GM13977 (cell line): Measurements from ENCODE around the gene PRKCA.
"Not testable (repeated sequence)": the region's sequence is repeated elsewhere in the genome, so short reads cannot be mapped to it uniquely, and the experiment has no call there.

Source experiments
- DNase-seq: peaks from one replicate; pipeline ENCODE4 v3.0.0; 2012; ENCODE audit warnings: low spot score
- in situ Hi-C: fragments of 300-500 bp; cut with MboI; formaldehyde crosslinking; loops from one replicate; pipeline ENCODE4 v1.12.0; 2022; ENCODE audit warnings: low sequenced_read_pairs, low pct_unique_long_range_greater_than_20kb, mixed read lengths, inconsistent platforms; ENCODE audit not compliant: unreplicated experiment
- TF ChIP-seq, protein P1 (sequence below): IDR thresholded peaks from 2 replicates; pipeline ENCODE4 v1.5.1; 2012; ENCODE audit warnings: mild to moderate bottlenecking, control low read depth; ENCODE audit not compliant: insufficient read depth; ENCODE audit errors: extremely low read depth, missing control alignments

PRKCA gene

GRCh38 chr17:66614469-66614868, 312.1 kb downstream of the PRKCA start:
- in situ Hi-C loops: no loop called here
- TF ChIP-seq, protein P1, sequence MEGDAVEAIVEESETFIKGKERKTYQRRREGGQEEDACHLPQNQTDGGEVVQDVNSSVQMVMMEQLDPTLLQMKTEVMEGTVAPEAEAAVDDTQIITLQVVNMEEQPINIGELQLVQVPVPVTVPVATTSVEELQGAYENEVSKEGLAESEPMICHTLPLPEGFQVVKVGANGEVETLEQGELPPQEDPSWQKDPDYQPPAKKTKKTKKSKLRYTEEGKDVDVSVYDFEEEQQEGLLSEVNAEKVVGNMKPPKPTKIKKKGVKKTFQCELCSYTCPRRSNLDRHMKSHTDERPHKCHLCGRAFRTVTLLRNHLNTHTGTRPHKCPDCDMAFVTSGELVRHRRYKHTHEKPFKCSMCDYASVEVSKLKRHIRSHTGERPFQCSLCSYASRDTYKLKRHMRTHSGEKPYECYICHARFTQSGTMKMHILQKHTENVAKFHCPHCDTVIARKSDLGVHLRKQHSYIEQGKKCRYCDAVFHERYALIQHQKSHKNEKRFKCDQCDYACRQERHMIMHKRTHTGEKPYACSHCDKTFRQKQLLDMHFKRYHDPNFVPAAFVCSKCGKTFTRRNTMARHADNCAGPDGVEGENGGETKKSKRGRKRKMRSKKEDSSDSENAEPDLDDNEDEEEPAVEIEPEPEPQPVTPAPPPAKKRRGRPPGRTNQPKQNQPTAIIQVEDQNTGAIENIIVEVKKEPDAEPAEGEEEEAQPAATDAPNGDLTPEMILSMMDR: no peak
- no peak for DNase-seq

DNA sequence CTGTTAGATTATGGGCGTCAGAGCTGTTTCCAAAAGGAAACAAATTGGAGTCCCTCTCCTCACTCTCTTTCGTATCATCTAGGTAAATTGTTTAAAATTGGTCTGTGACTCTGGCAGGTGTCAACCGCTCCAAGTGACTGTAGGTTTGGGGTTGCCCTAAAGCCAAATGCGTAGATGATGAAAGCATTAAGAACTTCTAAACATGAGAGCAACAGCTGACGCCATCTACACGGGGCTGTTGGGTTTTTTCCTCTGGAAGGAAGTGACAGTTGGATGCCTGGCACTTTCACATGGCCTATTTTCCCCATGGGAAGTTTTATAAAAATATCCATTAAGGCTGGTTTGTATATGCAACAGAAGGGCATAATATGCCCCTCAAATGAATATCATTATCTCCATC, 316.8 kb downstream of the PRKCA start:
- no peak for DNase-seq
- in situ Hi-C loops: no loop called here
- TF ChIP-seq, protein P1: no peak

GRCh38 chr17:66620528-66620927, 318.1 kb downstream of the PRKCA start:
- DNase-seq: no peak
- in situ Hi-C loops: no loop called here
- TF ChIP-seq, protein P1: no peak

- DNase-seq, in situ Hi-C loops: not testable (repeated sequence)
Observed at GRCh38 chr17:66624630-66625029, 322.2 kb downstream of the PRKCA start.

DNA sequence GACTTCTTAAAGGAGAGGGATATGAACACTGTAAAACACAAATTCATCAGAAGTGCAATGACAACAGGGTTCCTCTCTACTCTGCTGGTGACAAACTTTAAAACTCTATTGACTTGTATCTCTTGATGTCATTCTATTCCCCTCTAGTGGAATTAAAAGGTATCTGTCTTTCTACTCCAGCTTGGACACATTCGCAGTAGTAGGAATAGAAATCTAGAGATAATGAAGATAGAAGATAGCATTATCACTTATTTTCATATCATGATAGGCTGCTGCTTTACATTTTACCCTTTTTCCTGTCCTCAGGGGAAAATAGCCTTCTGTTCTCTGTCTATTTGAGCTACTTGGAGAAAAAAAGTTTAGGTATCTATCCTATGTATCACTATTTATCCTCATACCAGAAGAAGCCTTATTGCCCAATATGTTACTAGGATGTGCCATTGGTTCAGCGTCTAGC, 322.9 kb downstream of the PRKCA start:
- TF ChIP-seq, protein P1: no peak
- DNase-seq: no peak
- in situ Hi-C loops: no loop called here

DNA sequence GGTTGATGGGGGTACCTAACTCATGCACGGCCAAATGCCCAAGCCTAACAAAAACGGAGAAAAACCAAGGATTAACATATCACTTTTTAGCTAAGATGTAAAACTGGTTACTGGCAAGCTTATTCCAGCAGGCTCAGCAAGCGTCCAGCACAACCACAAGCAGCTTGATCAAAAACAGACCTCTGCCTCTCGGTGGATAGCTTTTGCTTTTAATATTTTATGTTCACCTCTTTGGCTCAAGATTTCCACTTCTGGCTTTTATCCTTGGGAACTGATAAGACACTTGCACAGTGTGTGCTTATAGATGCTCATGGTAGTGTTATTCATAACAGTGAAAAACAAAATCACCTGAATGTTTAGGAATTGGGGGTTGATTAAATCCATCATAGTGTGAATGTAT, 325.6 kb downstream of the PRKCA start:
- DNase-seq: no peak
- in situ Hi-C loops: no loop called here
- TF ChIP-seq, protein P1: no peak

GRCh38 chr17:66629762-66630161, 327.3 kb downstream of the PRKCA start:
- no peak for DNase-seq
- in situ Hi-C loops: no loop called here
- TF ChIP-seq, protein P1: no peak
